ENCODE results near the gene LAMTOR3.
A peak's percentile ranks its signal among the peaks of the same experiment; 100 is the strongest.

The LAMTOR3 gene

GRCh38 chr4:99861120-99861905 lies 32.9 kb downstream of the LAMTOR3 start:
- no peak for DNase-seq (ENCODE audit: low spot score)

GRCh38 chr4:99860521-99860920 lies 33.7 kb downstream of the LAMTOR3 start:
- no peak for DNase-seq (ENCODE audit: low spot score)

GRCh38 chr4:99859618-99860017 lies 34.6 kb downstream of the LAMTOR3 start:
- DNase-seq (ENCODE audit: low spot score): no peak

- DNase-seq (ENCODE audit: low spot score): peak; percentile 20
Observed at GRCh38 chr4:99857307-99857706, 36.9 kb downstream of the LAMTOR3 start.

GRCh38 chr4:99856166-99856565 lies 38.1 kb downstream of the LAMTOR3 start:
- DNase-seq (ENCODE audit: low spot score): peak; percentile 10

- peak; percentile 52 for DNase-seq (ENCODE audit: low spot score)
Observed at GRCh38 chr4:99855678-99856077, 38.5 kb downstream of the LAMTOR3 start.

- no peak for DNase-seq (ENCODE audit: low spot score)
Observed at GRCh38 chr4:99853999-99854398, 40.2 kb downstream of the LAMTOR3 start.

- DNase-seq (ENCODE audit: low spot score): no peak
Observed at GRCh38 chr4:99853190-99853589, 41.0 kb downstream of the LAMTOR3 start.

GRCh38 chr4:99852199-99852749 lies 42.0 kb downstream of the LAMTOR3 start:
- no peak for DNase-seq (ENCODE audit: low spot score)

GRCh38 chr4:99848591-99849001 lies 45.6 kb downstream of the LAMTOR3 start:
- DNase-seq (ENCODE audit: low spot score): no peak

GRCh38 chr4:99847362-99847976 lies 46.8 kb downstream of the LAMTOR3 start:
- peak; percentile 13 for DNase-seq (ENCODE audit: low spot score)

- no peak for DNase-seq (ENCODE audit: low spot score)
Observed at GRCh38 chr4:99846891-99847290, 47.3 kb downstream of the LAMTOR3 start.

GRCh38 chr4:99845708-99846469 lies 48.3 kb downstream of the LAMTOR3 start:
- DNase-seq (ENCODE audit: low spot score): no peak

- DNase-seq (ENCODE audit: low spot score): no peak
Observed at GRCh38 chr4:99845179-99845578, 49.0 kb downstream of the LAMTOR3 start.

GRCh38 chr4:99844048-99844447 lies 50.2 kb downstream of the LAMTOR3 start:
- DNase-seq (ENCODE audit: low spot score): no peak

GRCh38 chr4:99843413-99843812 lies 50.8 kb downstream of the LAMTOR3 start:
- no peak for DNase-seq (ENCODE audit: low spot score)

GRCh38 chr4:99841129-99841528 lies 53.1 kb downstream of the LAMTOR3 start:
- DNase-seq (ENCODE audit: low spot score): no peak

GRCh38 chr4:99838927-99839326 lies 55.3 kb downstream of the LAMTOR3 start:
- DNase-seq (ENCODE audit: low spot score): no peak

- no peak for DNase-seq (ENCODE audit: low spot score)
Observed at GRCh38 chr4:99835942-99836341, 58.3 kb downstream of the LAMTOR3 start.

GRCh38 chr4:99834569-99834968 lies 59.7 kb downstream of the LAMTOR3 start:
- DNase-seq (ENCODE audit: low spot score): no peak

GRCh38 chr4:99833756-99834155 lies 60.5 kb downstream of the LAMTOR3 start:
- no peak for DNase-seq (ENCODE audit: low spot score)

GRCh38 chr4:99832758-99833157 lies 61.5 kb downstream of the LAMTOR3 start:
- DNase-seq (ENCODE audit: low spot score): no peak

- DNase-seq (ENCODE audit: low spot score): no peak
Observed at GRCh38 chr4:99832321-99832720, 61.9 kb downstream of the LAMTOR3 start.

Data from globus pallidus (tissue), 1 donor.